Stimulated activated CD4-positive, alpha-beta T cell treated with anti-CD3 and anti-CD28 coated beads, Interleukin-12 subunit alpha, Interleukin-12 subunit beta, amount 100 ng/mL, for 48 hours (primary cell): ENCODE measurements around the gene BEGAIN.

ENCODE experiments used
- DNase-seq, 3 donors: peaks; one replicate each; pipeline ENCODE4 v3.0.0-alpha.2; 2020; ENCODE audit warnings: low read depth in 2 of 3, low spot score in 1 of 3

Gene BEGAIN

DNA sequence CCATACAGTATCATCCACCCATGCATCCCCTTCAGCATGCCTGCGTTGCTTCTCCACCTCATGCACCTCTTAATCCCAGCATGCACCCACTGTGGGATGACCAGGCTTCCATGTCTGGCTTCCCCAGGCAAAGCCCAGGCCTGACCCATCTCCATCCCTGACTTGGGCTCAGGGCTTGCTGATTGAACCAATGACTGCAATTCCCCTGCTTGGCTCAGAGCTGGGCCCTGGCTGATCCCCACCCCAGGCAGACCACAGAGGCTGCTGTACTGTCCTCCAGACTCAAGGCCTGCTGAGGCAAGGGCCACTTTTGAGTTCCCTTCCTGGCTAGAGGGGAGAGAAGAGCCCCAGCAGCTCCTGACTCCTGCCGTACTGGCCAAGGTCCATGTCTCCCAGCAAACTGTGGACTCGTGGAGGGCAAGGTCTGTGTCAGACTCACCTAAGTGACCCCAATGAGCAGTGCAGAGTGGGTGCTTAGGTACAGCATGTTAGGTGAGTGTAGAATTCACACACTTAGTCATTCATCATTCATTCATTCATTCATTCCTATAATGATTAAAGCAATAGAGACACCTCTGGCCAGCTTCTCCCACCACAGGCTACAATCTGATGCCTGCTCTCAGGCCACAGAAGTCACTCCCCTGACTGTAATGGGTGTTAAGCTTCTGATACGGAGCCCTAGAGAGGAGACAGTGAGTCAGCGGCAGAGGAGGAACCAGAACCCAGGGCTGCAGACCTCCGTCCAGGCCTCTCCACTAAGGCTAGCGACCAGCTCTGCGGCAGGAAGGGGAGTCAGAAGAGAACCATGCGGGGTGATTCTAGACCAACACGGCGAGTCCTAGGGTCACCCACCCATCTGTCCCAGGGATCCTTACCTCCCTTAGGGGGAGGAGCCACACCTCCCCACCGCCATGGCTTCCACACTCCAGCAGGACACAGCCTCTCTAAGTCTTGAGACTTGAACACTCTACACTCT lies 2.9 kb downstream of the BEGAIN start:
- no peak for DNase-seq

DNA sequence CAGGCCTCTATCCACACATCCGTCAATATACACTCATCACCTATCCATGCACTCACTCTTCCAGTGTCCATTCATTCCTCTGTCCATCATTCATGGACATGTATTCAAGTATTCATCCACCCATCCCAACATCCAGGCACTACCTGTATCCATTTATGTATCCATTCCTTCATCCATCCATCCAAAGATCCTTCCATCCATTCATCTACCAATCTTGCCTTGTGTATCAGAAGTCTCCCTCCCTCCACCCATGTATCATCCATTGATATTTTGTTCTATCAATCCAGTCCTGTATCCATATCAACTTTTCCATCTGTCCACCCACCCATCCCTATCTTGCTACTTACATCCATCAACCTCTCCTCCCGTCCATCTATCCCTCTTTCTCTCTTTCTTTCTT lies 4.0 kb downstream of the BEGAIN start:
- DNase-seq: no peak

DNA sequence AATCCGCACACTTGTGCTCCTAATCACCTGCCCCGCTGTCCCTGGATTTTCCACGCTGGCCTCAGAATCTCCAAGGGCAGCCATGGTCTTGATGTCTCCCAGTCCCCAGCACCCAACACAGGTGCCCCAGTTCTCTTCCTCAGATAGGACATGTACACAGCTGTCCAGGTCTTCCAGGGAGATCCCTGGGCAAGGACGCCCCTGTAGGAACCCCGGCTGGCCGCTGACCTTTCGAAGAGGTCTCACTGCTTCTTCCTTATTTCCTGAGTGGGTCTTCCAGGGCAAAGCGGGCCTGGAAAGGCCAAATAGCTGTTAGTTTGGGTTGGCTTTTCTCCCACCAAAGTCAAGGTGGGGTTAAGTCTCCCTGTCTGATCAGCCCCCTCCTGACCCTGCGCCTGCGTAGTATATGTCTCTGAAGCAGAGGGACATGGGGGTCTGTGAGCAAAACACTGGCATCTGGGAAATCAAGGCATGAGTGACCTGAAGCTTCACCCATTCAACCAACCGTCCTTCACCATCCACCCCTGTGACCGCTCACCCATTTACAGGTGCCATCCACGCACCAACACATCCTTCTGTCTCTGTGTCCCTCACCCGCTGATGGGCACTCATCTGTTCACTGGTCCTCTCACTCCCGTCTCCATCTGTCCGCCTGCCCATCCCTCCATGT lies 4.6 kb downstream of the BEGAIN start:
- DNase-seq: no peak

DNA sequence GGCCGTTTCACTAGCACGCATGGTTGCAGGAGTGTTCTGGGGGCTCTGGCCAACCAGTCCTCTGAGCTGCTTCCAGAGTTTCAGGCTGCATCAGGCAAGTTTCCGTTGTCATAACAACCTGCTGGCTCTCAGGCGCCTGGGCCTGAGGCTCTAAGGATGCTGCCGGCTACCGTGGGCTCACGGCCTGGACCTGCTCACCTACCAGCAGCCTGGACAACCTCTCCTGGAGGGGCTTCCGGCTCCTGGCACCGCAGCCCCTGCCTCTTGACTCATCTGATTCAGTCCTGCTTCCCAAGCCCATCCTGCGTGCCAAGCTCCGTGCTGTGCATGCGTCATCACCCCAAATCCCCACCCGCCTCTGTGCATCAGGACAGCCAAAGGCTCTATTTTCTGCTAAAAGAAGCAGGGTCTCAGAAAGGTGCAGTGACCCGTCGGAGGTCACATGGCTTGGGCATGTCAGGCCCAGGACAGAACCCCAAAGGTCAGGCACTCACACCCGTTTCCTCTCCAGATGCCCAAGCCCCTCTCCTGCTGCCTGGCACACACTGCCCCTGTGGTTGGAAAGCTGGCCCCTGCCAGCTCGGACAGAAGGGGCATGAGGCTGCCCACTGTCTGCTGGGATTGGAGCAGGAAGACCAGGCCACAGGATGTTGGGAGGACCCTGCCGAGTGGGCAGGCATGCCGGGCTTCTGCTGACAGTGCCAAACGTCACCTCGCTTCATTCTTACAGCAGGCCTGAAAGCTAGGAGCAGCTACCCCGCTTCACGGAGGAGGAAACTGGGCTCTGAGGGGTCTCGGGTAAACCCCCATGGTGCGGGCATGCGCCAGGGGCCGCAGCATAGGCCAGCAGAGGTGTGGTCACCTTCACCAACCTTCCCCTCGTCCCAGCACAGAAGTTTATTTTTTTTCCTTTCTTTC lies 5.7 kb downstream of the BEGAIN start:
- DNase-seq: no peak

DNA sequence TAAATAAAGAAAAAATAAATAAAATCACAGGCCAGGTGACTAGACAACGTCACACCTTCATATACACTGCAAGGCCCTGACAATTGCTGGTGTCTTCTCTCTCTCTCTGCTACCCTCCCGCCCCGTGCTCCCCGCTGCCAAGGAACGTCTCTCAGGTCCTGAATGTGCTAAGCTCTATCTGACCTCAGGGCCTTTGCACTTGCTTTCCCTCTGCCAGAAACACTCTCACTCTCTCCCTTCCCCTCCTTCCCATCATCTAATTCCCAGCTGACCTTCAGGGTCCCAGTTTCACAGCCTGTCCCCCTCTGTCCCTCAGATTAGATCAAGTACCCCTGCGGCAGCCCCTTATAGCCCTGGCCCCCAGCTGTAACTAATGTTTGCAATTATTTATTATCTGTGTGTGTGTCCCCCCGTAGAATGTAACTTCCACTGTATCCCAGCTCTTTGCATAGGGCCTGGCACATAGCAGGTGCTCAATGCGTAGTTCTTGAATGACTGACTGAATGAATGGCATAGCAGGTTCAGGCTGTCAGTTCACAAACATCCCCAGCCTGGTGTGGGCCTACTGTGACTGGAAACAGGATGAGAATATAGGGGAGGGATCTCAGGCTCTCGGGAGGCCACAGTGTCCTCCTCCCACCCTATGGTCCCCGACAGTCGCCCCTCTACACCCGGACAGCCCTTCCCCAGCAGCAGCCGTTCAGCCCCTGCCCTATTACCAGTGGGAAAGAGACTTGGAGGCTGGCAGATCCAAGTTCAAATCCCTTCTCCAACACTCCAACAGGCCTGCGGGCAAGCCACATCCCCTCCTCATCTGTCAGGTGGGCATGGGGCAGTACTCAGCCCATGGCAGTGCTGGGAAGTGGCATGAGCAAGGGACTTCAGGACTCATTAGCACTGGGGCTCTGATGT lies 6.6 kb downstream of the BEGAIN start:
- no peak for DNase-seq

DNA sequence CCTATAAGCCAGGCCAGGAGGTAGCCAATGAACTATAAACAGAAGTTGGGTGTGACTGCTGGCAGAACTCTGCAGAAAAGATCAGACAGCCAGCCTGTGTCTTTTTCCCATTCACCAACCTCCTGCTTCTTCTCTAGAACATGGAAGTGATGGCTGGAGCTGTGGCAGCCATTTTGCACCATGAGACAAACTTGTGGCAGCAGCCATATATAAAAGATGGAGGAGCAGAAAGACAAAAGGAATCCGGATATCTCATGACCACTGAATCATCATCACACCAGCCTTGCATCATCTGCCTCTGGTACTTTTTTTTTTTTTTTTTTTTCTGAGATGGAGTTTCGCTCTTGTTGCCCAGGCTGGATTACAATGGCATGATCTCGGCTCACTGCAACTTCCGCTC lies 8.7 kb downstream of the BEGAIN start:
- DNase-seq: no peak

DNA sequence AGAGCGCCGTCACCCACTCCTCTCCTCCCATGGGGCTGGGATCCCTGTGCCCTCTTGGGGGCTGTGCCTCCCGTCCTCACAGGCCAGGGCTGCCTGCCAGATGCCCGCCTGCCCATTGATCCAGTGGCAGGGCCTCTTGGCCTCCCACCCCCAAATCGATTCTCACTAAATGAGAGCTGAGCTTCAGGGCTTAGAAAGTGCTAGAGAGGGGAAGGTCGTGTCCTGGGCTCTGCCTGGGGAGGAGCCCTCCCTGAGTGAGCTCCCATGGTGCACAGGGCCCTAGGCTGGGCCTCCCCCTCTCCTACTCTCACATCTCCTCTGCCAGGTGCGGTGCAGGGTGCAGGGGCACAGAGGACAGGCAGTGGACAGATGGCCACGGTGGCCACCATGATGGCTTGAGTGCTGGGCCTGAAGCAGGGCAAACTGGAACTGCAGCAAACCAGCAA lies 9.2 kb downstream of the BEGAIN start:
- no peak for DNase-seq

DNA sequence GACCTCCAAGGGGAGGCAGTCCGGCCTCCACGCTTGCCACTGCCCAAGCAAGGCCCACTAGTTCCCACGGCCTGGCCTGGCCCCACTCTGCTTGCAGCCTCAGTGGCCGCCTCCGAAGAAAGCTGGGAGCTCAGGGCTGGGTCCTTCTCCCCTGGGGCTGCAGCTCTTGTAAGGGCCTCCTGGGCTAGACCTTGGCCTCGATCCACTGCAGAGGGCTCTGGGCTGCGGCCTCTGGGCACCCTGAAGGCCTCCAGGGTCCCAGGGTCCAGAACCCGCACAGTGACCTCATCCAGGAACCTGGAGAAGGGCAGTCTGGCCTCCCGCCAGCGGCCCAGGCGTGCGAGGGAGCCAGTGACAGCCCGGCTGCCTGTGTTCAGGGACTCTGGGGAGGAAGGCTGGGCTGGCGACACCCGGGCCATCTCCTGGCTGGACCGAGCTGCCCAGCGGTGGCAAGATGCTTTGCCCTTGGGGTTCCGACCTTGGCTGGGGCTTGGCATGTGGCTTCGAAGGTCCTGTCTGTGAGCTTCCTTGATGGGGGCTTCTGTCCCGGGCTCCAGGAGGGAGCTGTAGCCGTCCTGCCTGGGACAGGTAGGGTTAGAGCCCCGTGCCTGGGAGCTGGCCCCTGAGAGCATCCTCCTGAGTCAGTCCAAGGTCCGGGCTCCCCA lies 9.8 kb downstream of the BEGAIN start:
- DNase-seq: no peak

DNA sequence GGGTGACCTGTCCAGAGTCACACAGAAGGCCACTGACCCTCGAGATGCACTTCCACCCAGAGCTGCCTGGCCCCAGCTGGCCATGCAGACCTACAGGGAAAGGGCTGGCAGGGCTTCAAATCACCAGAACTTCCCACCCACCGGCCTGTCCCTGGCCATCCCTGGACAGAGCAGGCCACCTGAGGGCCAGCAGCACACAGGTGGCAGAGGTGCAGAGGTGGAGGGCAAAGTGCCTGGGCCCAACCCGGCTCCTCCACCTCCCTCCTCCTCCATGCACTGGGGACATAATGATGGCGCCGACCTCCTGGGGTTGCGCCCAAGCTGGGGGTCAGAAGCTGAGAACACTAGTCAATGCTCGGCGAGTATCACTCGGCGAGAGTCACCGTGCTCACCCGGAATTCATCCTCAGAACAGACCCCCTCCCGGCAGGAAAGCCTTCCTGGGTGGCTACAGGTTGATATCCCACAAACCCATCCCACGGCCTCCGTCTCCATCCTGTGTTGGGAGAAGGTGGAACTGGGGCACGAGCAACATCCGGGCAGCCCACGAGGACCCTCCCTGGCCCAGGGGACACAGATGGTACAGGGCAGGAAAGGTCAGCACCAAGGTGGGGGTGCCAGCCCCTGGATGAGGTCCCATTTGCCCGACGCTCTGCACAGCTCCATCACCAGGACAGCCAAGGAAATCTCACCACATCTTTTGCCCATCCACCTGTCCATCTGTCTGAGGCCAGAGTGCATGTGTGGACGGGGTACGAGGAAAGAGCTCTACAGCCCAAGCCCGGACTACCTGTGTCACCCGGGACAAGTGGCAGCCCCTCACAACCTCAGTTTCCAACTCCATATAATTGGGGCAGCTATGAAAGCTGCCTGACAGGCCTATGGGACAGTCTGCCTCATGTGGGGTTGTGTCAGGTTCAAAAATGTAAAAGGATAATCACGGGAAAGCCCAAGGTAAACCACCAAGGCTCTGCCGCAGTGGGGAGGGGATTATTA lies 10.8 kb downstream of the BEGAIN start:
- DNase-seq: no peak

DNA sequence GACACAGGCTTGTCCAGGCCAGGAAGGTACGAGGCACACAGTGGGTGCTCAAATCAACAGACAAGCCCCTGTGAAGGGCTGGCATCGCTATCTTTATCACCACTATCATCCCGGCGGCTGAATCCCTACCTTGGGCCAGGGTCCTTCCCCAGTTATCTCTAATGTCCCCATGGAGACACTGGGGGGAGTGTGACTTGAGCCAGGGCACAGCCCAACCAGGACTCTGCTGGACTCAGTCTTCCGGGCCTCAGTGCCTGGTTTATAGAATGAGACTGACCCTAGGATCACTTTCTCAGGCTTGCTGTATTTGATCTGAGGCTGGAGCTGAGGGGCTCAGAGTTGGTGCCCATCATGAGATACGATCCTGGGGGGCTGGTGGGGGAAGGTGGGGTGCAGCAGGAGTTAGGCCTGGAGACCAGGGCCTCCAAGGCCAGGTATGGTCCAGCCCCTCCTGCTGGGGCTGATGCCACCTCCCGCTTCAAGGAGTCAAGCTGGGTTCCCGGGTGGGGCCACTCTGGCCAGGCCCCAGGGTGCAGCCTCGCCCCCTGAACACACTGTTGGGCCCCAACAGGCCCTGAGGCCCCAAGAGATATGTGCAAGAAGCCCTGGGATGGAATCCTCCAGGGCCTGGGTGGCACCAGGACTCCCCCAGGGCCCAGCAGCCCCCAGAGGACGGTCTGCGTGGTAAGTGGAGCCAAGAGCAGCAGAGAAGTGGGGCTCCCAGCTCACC lies 11.8 kb downstream of the BEGAIN start:
- no peak for DNase-seq

DNA sequence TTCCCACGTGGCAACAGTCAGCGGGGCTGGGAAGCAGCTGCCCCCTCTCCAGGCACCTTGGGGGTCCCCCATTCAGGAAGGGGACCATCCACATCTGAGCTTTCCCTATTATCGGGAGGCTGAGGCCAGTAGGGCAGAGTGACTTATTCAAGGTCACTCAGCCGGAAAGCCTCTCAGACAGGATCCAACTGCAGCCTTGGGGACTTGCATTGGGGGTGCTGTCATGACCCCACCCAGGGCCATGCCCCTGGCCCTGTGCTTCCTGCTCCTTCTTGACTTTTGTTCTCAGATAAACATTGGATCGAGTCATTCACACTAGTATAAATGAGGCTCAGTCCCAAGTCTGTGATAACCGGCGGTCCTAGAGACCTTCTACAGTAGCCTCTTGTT lies 12.6 kb downstream of the BEGAIN start:
- no peak for DNase-seq

DNA sequence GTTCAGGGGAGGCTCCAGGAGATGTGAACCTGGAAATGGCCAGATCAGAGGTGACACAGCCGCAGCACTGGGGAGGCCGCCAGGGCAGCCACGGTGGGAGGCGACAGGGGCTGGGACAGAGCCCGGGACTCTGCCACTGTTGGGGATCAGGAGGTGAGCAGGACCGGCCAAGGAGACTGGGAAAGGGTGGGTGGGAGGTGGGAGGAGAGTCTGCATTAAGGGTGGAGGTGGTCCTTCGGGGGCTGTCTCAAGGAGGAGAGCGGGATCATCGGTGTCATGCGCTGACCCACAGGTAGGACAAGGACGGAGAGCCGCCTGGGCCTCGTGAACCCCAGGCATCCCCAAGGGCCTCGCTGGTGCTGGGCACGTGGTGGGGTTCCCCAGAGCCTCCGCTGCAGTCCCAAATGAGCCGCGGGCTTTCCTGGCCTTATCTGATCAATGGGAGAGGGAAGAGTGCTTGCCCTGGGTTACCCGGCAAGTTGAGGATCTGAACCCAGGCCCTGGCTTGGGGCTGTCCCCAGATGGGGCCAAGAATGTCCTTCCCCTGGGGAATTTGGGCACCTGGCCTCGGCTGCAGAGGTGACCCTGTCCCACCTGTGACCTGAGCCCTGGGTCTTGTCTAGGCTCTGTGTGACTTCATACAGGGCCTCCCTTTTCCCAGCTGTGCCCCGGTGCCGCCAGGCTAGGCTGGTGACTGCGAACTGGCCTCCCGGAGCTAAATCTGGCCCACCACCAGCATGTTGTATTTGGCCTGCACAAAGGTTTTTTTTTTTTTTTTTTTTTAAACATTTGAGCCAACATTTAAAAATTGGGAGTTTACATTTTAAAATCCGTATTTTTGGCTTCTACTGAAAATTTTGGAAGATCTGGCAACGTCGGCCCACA lies 13.2 kb downstream of the BEGAIN start:
- no peak for DNase-seq

DNA sequence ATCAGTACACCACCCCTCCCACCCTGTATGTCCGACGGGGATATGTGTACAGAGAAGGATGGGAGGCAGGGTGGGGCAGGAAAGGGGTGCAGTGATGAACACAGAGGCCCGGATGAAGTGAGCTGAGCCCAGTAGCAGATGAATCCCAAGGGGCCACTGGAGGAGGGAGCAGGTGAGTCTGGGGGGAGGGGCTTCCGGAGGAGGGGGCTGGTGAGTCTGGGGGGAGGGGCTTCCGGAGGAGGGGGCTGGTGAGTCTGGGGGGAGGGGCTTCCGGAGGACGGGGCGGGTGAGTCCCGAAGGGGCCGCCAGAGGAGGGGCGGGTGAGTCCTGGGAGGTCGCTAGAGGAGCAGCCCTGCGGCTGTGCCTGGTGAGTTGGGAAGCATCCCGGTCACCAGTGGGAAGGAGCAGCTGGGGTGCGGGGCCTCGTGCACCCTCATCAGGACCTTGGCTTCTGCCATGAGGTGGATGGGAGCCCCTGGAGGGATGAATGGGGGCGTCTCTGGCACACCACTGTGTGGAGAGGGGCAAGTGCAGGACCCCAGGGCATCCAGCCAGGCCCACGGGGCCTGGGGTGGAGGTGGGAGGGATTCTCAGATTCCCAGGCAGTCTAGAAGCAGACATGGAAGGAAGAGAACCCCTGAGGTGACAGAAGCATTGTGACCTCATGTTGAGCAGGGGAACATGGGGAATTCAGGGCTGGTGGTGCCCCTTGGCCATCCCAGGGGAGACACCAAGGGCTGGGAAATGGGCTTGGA lies 14.0 kb downstream of the BEGAIN start:
- DNase-seq: no peak

DNA sequence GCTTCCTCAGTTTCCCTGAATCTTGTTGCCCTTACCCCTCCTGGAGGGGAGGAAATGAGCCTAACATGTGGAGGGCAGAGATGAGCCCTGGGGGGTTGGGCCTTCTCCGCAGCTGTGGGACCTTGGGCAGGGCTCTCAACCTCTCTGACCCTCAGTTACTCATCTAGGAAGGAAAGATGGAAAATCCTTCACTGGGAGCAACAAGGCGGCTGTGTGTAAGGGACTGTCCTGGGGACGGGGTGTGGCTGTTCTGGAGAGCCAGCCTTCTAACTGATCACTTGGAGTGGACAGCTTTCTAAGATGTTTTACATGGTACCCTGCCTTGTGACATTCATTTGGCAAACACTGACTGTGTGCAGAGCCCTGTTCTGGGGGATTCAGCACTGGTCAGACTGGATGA lies 14.7 kb downstream of the BEGAIN start:
- no peak for DNase-seq

DNA sequence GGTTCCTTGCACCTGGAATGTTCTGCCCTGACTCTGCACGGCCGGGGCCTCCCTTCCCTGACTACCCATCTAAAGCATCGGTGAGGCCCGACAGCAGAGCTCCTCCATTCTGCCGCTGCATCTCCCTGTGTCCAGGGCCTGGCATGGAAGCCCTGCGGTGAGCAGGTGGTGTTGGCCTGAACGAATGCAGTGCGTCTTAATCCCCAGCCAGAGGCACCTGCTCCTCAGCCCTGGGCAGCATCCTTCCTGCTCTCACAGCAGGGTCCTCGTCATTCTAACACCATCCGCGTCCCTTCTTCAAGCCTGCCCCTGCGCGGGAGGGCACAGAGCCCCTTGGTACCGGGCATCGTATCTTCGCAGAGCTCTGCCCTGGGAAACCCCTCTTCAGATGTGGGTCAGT lies 15.4 kb downstream of the BEGAIN start:
- no peak for DNase-seq
